ENCODE data around the gene SENP6. TPM values are rescaled to one million over a fixed set of nuclear protein-coding genes. Genes with fewer than 3 reads are reported as not detected.

Gene SENP6
- total and polyA plus RNA-seq, 9 of the 15 experiments (the other 6 are each of a cell fraction or from before 2014, with no cell fraction given) = 11.1 to 79.4 (median 46.8) TPM

DNA sequence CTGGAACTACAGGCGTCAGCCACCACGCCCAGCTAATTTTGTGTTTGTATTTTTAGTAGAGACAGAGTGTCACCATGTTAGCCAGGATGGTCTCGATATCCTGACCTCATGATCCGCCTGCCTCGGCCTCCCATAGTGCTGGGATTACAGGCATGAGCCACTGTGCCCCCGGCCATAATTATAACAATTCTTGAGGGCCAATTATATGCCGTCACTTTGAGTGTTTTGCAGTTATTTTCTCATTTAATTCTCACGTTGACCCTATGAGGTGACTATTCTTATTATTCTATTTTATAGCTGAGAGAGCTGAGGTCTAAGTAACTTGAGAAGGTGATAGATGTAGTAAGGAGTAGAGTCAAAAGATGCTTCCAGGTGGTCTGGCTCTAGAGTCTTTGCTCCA, 160.4 kb downstream of the SENP6 start:
- DNase-seq (ENCODE audit: extremely low read depth in 1 of 4, low spot score in 3 of 4) (no peak), ATAC-seq (no peak), FAIRE-seq (no peak)
- TF ChIP-seq HNRNPLL (IDR thresholded peaks at IDR 0.05; ENCODE audit: low read depth, low read length, poor library complexity, severe bottlenecking) = no peak
- TF ChIP-seq DPF2 (IDR thresholded peaks at IDR 0.05) = no peak
- TF ChIP-seq ZNF436 (CRISPR knock-in tag; IDR thresholded peaks at IDR 0.05) = no peak
- no peak for TF ChIP-seq STAT5A (IDR thresholded peaks at IDR 0.05; ENCODE audit: borderline replicate concordance, low read length)
- TF ChIP-seq ZFPM2 (CRISPR knock-in tag; IDR thresholded peaks at IDR 0.05) = no peak
- TF ChIP-seq, protein P1, sequence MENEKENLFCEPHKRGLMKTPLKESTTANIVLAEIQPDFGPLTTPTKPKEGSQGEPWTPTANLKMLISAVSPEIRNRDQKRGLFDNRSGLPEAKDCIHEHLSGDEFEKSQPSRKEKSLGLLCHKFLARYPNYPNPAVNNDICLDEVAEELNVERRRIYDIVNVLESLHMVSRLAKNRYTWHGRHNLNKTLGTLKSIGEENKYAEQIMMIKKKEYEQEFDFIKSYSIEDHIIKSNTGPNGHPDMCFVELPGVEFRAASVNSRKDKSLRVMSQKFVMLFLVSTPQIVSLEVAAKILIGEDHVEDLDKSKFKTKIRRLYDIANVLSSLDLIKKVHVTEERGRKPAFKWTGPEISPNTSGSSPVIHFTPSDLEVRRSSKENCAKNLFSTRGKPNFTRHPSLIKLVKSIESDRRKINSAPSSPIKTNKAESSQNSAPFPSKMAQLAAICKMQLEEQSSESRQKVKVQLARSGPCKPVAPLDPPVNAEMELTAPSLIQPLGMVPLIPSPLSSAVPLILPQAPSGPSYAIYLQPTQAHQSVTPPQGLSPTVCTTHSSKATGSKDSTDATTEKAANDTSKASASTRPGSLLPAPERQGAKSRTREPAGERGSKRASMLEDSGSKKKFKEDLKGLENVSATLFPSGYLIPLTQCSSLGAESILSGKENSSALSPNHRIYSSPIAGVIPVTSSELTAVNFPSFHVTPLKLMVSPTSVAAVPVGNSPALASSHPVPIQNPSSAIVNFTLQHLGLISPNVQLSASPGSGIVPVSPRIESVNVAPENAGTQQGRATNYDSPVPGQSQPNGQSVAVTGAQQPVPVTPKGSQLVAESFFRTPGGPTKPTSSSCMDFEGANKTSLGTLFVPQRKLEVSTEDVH (IDR thresholded peaks at IDR 0.05; ENCODE audit: low read depth, partially characterized antibody) = no peak
- no peak for TF ChIP-seq SMARCB1 (IDR thresholded peaks at IDR 0.05; ENCODE audit: insufficient read length, low read depth)
- TF ChIP-seq FOXK1 (CRISPR knock-in tag; IDR thresholded peaks at IDR 0.05; ENCODE audit: borderline replicate concordance) = no peak
- TF ChIP-seq BCL6 (CRISPR knock-in tag; IDR thresholded peaks at IDR 0.05) = no peak
- TF ChIP-seq, protein P2, sequence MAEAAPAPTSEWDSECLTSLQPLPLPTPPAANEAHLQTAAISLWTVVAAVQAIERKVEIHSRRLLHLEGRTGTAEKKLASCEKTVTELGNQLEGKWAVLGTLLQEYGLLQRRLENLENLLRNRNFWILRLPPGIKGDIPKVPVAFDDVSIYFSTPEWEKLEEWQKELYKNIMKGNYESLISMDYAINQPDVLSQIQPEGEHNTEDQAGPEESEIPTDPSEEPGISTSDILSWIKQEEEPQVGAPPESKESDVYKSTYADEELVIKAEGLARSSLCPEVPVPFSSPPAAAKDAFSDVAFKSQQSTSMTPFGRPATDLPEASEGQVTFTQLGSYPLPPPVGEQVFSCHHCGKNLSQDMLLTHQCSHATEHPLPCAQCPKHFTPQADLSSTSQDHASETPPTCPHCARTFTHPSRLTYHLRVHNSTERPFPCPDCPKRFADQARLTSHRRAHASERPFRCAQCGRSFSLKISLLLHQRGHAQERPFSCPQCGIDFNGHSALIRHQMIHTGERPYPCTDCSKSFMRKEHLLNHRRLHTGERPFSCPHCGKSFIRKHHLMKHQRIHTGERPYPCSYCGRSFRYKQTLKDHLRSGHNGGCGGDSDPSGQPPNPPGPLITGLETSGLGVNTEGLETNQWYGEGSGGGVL (CRISPR knock-in tag; IDR thresholded peaks at IDR 0.05) = no peak
- TF ChIP-seq, protein P3, sequence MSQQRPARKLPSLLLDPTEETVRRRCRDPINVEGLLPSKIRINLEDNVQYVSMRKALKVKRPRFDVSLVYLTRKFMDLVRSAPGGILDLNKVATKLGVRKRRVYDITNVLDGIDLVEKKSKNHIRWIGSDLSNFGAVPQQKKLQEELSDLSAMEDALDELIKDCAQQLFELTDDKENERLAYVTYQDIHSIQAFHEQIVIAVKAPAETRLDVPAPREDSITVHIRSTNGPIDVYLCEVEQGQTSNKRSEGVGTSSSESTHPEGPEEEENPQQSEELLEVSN (IDR thresholded peaks at IDR 0.05; ENCODE audit: borderline replicate concordance in 1 of 2, extremely low read depth in 1 of 2, insufficient read depth in 1 of 2, insufficient read length in 1 of 2, low read depth in 1 of 2, low read length in 1 of 2, poor library complexity in 1 of 2, severe bottlenecking in 1 of 2) = no peak
- no peak for TF ChIP-seq CBX8 (IDR thresholded peaks at IDR 0.05; ENCODE audit: borderline replicate concordance, extremely low read depth, low read depth, low read length, poor library complexity, severe bottlenecking)
- no peak for TF ChIP-seq HNRNPL (IDR thresholded peaks at IDR 0.05; ENCODE audit: low read depth, low read length)
- TF ChIP-seq SUPT5H (IDR thresholded peaks at IDR 0.05) = no peak
- no peak for TF ChIP-seq MTA3 (IDR thresholded peaks at IDR 0.05; ENCODE audit: borderline replicate concordance)
- Histone ChIP-seq H3K27ac (ENCODE audit: extremely low read depth, low read depth, low read length) (no peak overlapping the region), H3K4me3 (no peak overlapping the region), H4K20me1 (replicated peaks; ENCODE audit: control insufficient read depth, insufficient read depth, low read length) (no peaks in the 10 kb centered on the region), H3K79me2 (ENCODE audit: control insufficient read depth, insufficient read depth, low read length) (no peaks in the 10 kb centered on the region), H3K9ac (ENCODE audit: insufficient read depth in 1 of 2, low read depth in 2 of 2, low read length in 2 of 2) (no peak overlapping the region), H3K9me3 (replicated peaks; ENCODE audit: control insufficient read depth, insufficient read depth, low read depth, low read length) (no peaks in the 10 kb centered on the region), H3K9me1 (ENCODE audit: control insufficient read depth, insufficient read depth, low read length) (no peaks in the 10 kb centered on the region), H3K4me2 (ENCODE audit: insufficient read depth, low read length) (no peak overlapping the region), H3K36me3 (ENCODE audit: control insufficient read depth, insufficient read depth, low read length) (no peaks in the 10 kb centered on the region), H3K27me3 (ENCODE audit: control insufficient read depth in 2 of 2, insufficient read depth in 2 of 2, low read length in 2 of 2) (no peaks in the 10 kb centered on the region; a peak in 1 of 5 replicates), H3K4me1 (replicated peaks in 1 of 2; ENCODE audit: control insufficient read depth in 2 of 2, insufficient read depth in 2 of 2, low read length in 2 of 2) (no peaks in the 10 kb centered on the region; a peak in 1 of 5 replicates), H2AFZ (ENCODE audit: low read depth, low read length) (no peak overlapping the region)
- ChIA-PET POLR2A (interaction anchor here (0.6 kb wide), 1 partner anchor 22 kb away, joined by 3 read pairs; no protein-coding TSS in a partner anchor), CTCF (ENCODE audit: low intra/inter-chr PET ratio) (no interaction called here)
- no TSS peak for BruUV-seq (replicated peaks)
- in situ Hi-C loops (cut with MboI) = no loop called here
- WGBS (ENCODE audit: insufficient coverage, low coverage, missing lambda C conversion rate) = 33% methylated on average over 8 of the region's 8 CpGs
- intact Hi-C loops (cut with micrococcal nuclease) = no loop called here

Data from K562 (cell line).